DMS153 treated with DMSO at 0.1 percent for 48 hours (cell line): ENCODE results near the gene SGCA.

Experiments
- DNase-seq: peaks from one replicate; lab custom pipeline; 2025; ENCODE audit not compliant: unreplicated experiment; lab: John Stamatoyannopoulos, UW

Gene SGCA

GRCh38 chr17:50149091-50149416, 16.8 kb upstream of the SGCA start:
- DNase-seq = no peak

- peak; percentile 26 for DNase-seq
Observed at GRCh38 chr17:50149417-50150353, 16.1 kb upstream of the SGCA start.

- DNase-seq = no peak
Observed at GRCh38 chr17:50150354-50151040, 15.3 kb upstream of the SGCA start, which contains the start of gene PPP1R9B. Gene PPP1R9B (minus strand): TSS chr17:50150677. CDS start chr17:50150513, 164 bp downstream.

- peak; percentile 71 for DNase-seq
Observed at GRCh38 chr17:50151041-50151936, 14.5 kb upstream of the SGCA start.

- peak; percentile 65 for DNase-seq
Observed at GRCh38 chr17:50151937-50152547, 13.8 kb upstream of the SGCA start.

GRCh38 chr17:50152736-50153135, 13.1 kb upstream of the SGCA start:
- DNase-seq = no peak

- no peak for DNase-seq
Observed at GRCh38 chr17:50153650-50154575, 11.9 kb upstream of the SGCA start.

- no peak for DNase-seq
Observed at GRCh38 chr17:50154604-50155003, 11.2 kb upstream of the SGCA start.

- DNase-seq = no peak
Observed at GRCh38 chr17:50155115-50155819, 10.5 kb upstream of the SGCA start.

- DNase-seq = no peak
Observed at GRCh38 chr17:50157891-50158290, 7.9 kb upstream of the SGCA start.

- DNase-seq = peak; percentile 89
Observed at GRCh38 chr17:50161023-50161910, 4.5 kb upstream of the SGCA start.

- DNase-seq = no peak
Observed at GRCh38 chr17:50161911-50162288, 3.9 kb upstream of the SGCA start.

GRCh38 chr17:50162466-50163254, 3.1 kb upstream of the SGCA start:
- DNase-seq = no peak

GRCh38 chr17:50163843-50164696, 1.7 kb upstream of the SGCA start:
- DNase-seq = no peak

GRCh38 chr17:50164697-50164988, 1.2 kb upstream of the SGCA start:
- no peak for DNase-seq

GRCh38 chr17:50165066-50165465, 739 bp upstream of the SGCA start:
- DNase-seq = no peak

- no peak for DNase-seq
Observed at GRCh38 chr17:50165466-50165865, 339 bp upstream of the SGCA start.
